Measurements from ENCODE around the gene STX3.
A peak's percentile ranks its signal among the peaks of the same experiment; 100 is the strongest.
"Not testable (repeated sequence)": the region's sequence is repeated elsewhere in the genome, so short reads cannot be mapped to it uniquely, and the experiment has no call there.

The STX3 gene

GRCh38 chr11:59759900-59760299, 4.7 kb downstream of the STX3 start:
- no peak for DNase-seq

- DNase-seq, result no peak
These were observed 5.6 kb downstream of the STX3 start for GRCh38 chr11:59760771-59761170.

- no peak for DNase-seq
These were observed 6.8 kb downstream of the STX3 start for GRCh38 chr11:59761993-59762392.

- DNase-seq, result no peak
These were observed 10.0 kb downstream of the STX3 start for GRCh38 chr11:59765068-59765735.

- DNase-seq, result no peak
These were observed 11.5 kb downstream of the STX3 start for GRCh38 chr11:59766542-59767224.

GRCh38 chr11:59767225-59767611, 12.0 kb downstream of the STX3 start:
- DNase-seq, result no peak

GRCh38 chr11:59769111-59769510, 13.9 kb downstream of the STX3 start:
- DNase-seq, result no peak

GRCh38 chr11:59769828-59770227, 14.7 kb downstream of the STX3 start:
- DNase-seq, result no peak

- no peak for DNase-seq
These were observed 15.1 kb downstream of the STX3 start for GRCh38 chr11:59770319-59770718.

- no peak for DNase-seq
These were observed 15.7 kb downstream of the STX3 start for GRCh38 chr11:59770869-59771268.

- DNase-seq, result no peak
These were observed 16.4 kb downstream of the STX3 start for GRCh38 chr11:59771605-59772004.

GRCh38 chr11:59773083-59773440, 17.9 kb downstream of the STX3 start:
- no peak for DNase-seq

GRCh38 chr11:59776210-59777066, 21.3 kb downstream of the STX3 start:
- DNase-seq, result peak; percentile 39

GRCh38 chr11:59777104-59777503, 21.9 kb downstream of the STX3 start:
- no peak for DNase-seq

GRCh38 chr11:59778122-59778521, 22.9 kb downstream of the STX3 start:
- no peak for DNase-seq

GRCh38 chr11:59779487-59779886, 24.3 kb downstream of the STX3 start:
- DNase-seq, result no peak

- no peak for DNase-seq
These were observed 26.9 kb downstream of the STX3 start for GRCh38 chr11:59782080-59782479.

GRCh38 chr11:59783632-59784090, 28.5 kb downstream of the STX3 start:
- no peak for DNase-seq

- not testable (repeated sequence) for DNase-seq
These were observed 29.3 kb downstream of the STX3 start for GRCh38 chr11:59784441-59784840.

- DNase-seq, result no peak
These were observed 30.6 kb downstream of the STX3 start for GRCh38 chr11:59785818-59786217.

GRCh38 chr11:59787255-59787588, 32.0 kb downstream of the STX3 start:
- DNase-seq, result no peak

- DNase-seq, result peak; percentile 31
These were observed 32.6 kb downstream of the STX3 start for GRCh38 chr11:59787816-59788215.

- DNase-seq, result no peak
These were observed 36.5 kb downstream of the STX3 start for GRCh38 chr11:59791639-59792038.

GRCh38 chr11:59792507-59792906, 37.3 kb downstream of the STX3 start:
- no peak for DNase-seq
